PFSK-1 (cell line): ENCODE results near the gene ARHGAP10.

ENCODE experiments used
- FOXP2 ChIP-seq: optimal IDR thresholded peaks from 2 replicates; pipeline ENCODE3; 2011; ENCODE audit warnings: borderline replicate concordance, control low read depth, inconsistent platforms; ENCODE audit not compliant: insufficient read depth; ENCODE audit errors: extremely low read length, extremely low read depth
- POLR2AphosphoS5 ChIP-seq: IDR thresholded peaks from 2 replicates; pipeline ENCODE4 v1.6.1; 2012; ENCODE audit warnings: low read depth, mild to moderate bottlenecking, control low read depth, low read length, moderate library complexity
- SIN3A ChIP-seq: IDR thresholded peaks from 2 replicates; pipeline ENCODE4 v1.6.1; 2012; ENCODE audit warnings: mild to moderate bottlenecking, low read length, moderate library complexity, borderline replicate concordance; ENCODE audit not compliant: insufficient read depth
- TAF1 ChIP-seq: IDR thresholded peaks from 2 replicates; pipeline ENCODE4 v1.6.1; 2012; ENCODE audit warnings: low read length, control low read depth, borderline replicate concordance; ENCODE audit not compliant: insufficient read depth
- TF ChIP-seq, protein P1 (sequence below), 2 experiments: IDR thresholded peaks; 2 replicates each; pipeline versions ENCODE4 v1.6.1 to v1.8.0; 2011 to 2012; ENCODE audit warnings: low read depth in 2 of 2, low read length in 2 of 2, control low read depth in 1 of 2, inconsistent platforms in 1 of 2, mild to moderate bottlenecking in 1 of 2, moderate library complexity in 1 of 2; ENCODE audit not compliant: insufficient read depth in 1 of 2

The ARHGAP10 gene

DNA sequence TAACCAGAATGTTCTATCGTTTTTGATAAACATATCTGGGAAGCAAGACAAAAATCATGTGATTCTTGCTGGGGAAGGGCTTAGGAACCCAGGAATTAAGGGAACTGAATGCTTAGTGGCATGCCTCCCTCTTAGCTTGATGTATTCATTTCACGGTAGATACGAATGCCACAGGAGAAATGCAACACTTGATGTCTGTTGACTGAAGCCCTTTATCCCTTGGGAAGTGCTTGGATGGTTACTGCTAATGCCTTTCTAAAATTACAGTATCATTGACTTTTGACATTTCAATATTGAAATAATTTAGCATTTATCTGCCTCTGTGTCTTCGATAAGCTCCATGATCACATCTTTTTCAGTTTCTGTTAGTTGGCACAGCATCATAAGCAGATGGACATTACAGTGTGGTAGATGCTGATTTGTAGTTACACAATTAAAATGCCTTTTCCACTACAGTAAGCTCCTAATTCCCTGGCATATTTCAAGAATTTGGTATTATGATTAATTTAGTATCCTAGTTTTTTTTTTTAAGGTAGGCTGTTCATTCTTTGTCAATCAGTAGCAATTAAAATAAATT, 226.7 kb downstream of the ARHGAP10 start:
- TF ChIP-seq, protein P1, sequence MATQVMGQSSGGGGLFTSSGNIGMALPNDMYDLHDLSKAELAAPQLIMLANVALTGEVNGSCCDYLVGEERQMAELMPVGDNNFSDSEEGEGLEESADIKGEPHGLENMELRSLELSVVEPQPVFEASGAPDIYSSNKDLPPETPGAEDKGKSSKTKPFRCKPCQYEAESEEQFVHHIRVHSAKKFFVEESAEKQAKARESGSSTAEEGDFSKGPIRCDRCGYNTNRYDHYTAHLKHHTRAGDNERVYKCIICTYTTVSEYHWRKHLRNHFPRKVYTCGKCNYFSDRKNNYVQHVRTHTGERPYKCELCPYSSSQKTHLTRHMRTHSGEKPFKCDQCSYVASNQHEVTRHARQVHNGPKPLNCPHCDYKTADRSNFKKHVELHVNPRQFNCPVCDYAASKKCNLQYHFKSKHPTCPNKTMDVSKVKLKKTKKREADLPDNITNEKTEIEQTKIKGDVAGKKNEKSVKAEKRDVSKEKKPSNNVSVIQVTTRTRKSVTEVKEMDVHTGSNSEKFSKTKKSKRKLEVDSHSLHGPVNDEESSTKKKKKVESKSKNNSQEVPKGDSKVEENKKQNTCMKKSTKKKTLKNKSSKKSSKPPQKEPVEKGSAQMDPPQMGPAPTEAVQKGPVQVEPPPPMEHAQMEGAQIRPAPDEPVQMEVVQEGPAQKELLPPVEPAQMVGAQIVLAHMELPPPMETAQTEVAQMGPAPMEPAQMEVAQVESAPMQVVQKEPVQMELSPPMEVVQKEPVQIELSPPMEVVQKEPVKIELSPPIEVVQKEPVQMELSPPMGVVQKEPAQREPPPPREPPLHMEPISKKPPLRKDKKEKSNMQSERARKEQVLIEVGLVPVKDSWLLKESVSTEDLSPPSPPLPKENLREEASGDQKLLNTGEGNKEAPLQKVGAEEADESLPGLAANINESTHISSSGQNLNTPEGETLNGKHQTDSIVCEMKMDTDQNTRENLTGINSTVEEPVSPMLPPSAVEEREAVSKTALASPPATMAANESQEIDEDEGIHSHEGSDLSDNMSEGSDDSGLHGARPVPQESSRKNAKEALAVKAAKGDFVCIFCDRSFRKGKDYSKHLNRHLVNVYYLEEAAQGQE (IDR thresholded peaks at IDR 0.05; ENCODE audit: insufficient read depth in 1 of 2, low read depth in 2 of 2, low read length in 2 of 2): no peak
- TF ChIP-seq POLR2AphosphoS5 (no peak), SIN3A (no peak), TAF1 (no peak), FOXP2 (no peak)

DNA sequence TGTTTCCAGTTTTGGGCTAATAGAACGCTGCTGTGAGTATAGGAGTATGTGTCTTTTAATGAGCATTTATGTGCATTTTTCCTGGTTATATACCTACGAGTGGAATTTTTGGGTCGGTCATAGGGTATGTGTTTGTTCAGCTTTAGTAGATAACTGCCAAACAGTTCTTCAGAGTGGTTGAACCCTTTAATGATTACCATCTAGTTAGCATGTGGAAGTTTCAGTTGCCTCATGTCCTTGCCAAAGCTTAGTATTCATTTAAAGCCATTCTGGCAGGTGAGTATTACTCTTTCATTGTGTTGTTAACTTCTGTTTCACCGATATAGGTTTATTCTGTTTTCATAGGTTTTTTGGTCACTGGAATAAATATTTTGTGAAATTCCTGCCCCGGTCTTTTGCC, 229.1 kb downstream of the ARHGAP10 start:
- TF ChIP-seq TAF1: no peak

DNA sequence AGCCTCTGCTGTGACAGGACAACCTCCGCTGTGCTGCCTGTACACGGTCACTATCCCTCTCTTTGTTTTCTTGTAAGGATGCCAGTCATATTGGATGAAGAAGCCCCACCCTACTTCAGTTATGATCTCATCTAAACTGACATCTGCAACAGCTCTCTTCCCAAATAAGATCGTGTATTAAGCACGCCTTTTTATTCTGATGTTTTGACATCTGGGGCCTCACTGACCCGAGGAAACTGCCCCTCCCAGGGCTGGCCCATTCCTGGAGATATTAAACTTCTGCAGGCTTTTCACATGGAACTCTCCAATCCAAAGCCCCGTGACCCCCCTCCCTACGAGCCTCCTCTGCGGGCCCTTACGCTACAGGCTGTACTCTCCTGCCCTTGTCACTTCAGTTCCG, 232.0 kb downstream of the ARHGAP10 start:
- TF ChIP-seq POLR2AphosphoS5: no peak
- TF ChIP-seq SIN3A: no peak
- TF ChIP-seq, protein P1 (IDR thresholded peaks at IDR 0.05; ENCODE audit: insufficient read depth in 1 of 2, low read depth in 2 of 2, low read length in 2 of 2): no peak
- TF ChIP-seq FOXP2: no peak
- TF ChIP-seq TAF1: no peak

DNA sequence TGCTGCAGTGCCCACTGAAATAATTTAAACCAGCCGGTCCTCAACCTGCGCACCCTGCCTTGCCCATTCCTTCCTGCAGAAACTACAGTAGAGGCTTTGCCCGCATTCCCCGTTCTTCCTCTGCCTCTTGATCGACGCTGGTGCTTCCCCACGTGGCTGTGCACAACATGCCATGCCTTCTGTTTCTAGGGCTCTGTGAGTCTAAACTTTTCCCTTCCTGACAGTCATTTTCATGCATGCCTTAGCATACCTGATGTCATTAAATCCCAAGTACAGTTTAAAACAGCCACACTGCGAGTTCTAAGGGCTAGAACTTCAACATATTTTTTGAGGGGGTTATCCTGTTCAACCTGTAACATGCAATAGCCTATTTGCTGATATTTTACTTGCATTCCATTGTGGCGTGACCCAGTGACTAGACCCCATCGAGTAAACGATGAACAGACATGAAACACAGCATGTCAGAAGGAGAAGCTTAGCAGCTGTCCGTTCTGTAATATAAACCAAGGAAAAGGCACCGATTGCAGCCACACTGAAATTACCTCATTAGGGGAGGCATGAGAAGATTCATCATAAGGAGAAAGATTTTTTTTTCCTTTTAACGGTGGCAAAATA, 232.5 kb downstream of the ARHGAP10 start:
- no peak for TF ChIP-seq FOXP2
- TF ChIP-seq SIN3A: no peak
- no peak for TF ChIP-seq TAF1
- TF ChIP-seq POLR2AphosphoS5: no peak
- TF ChIP-seq, protein P1 (IDR thresholded peaks at IDR 0.05; ENCODE audit: insufficient read depth in 1 of 2, low read depth in 2 of 2, low read length in 2 of 2): no peak

DNA sequence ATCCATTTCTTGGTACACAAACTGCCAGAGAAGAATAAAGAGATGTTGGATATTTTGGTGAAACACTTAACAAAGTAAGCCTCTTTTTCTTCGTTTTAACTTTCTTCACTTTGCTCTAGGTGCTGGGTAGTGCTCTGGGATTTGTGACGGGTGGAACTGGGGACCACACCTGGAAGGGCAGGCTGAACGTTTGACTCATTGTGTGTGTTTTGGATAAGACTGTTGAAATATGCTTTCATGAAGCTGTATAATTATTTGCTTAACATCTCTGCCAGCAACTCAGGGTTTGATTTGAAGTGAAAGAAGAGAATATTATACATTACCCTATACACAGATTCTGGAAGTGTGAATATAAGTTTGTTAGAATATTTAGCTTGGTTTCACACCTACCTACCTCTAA, 233.2 kb downstream of the ARHGAP10 start:
- TF ChIP-seq SIN3A (no peak), TAF1 (no peak), POLR2AphosphoS5 (no peak), FOXP2 (no peak)
- TF ChIP-seq, protein P1 (IDR thresholded peaks at IDR 0.05; ENCODE audit: insufficient read depth in 1 of 2, low read depth in 2 of 2, low read length in 2 of 2): no peak
